Measurements from ENCODE around the gene LGR5.

LGR5 gene

GRCh38 chr12:71439362-71439612 is 311 bp upstream of the LGR5 start:
- Histone ChIP-seq H3K4me1 (ENCODE audit: control insufficient read depth, insufficient read depth, low read length) (peaks cover 7% of the 10 kb centered on the region), H3K4me3 (ENCODE audit: low read length in 2 of 2) (peak overlapping the region; percentile 44 to 57), H3K9ac (ENCODE audit: low read length in 2 of 2) (no peak overlapping the region), H3K27me3 (ENCODE audit: control insufficient read depth in 1 of 2, insufficient read depth in 2 of 2, low read length in 2 of 2) (peaks cover 19 to 24% of the 10 kb centered on the region in 2 donors), H3K9me3 (ENCODE audit: control insufficient read depth in 2 of 2, low read length in 2 of 2) (peaks cover 0 to 5% of the 10 kb centered on the region in 2 donors), H3K36me3 (ENCODE audit: control insufficient read depth in 2 of 2, insufficient read depth in 2 of 2, low read length in 2 of 2) (no peaks in the 10 kb centered on the region), H3K27ac (ENCODE audit: low read length) (no peak overlapping the region)

- Histone ChIP-seq H3K9me3 (ENCODE audit: control insufficient read depth in 2 of 2, low read length in 2 of 2) (peaks cover 0 to 5% of the 10 kb centered on the region in 2 donors), H3K27ac (ENCODE audit: low read length) (no peak overlapping the region), H3K4me1 (ENCODE audit: control insufficient read depth, insufficient read depth, low read length) (peaks cover 7% of the 10 kb centered on the region), H3K27me3 (ENCODE audit: control insufficient read depth in 1 of 2, insufficient read depth in 2 of 2, low read length in 2 of 2) (peaks cover 19 to 24% of the 10 kb centered on the region in 2 donors), H3K9ac (ENCODE audit: low read length in 2 of 2) (no peak overlapping the region), H3K4me3 (ENCODE audit: low read length in 2 of 2) (peak overlapping the region; percentile 25 to 57), H3K36me3 (ENCODE audit: control insufficient read depth in 2 of 2, insufficient read depth in 2 of 2, low read length in 2 of 2) (no peaks in the 10 kb centered on the region)
Measured at GRCh38 chr12:71440345-71440762, 756 bp downstream of the LGR5 start.

GRCh38 chr12:71440763-71441748 is 1.5 kb downstream of the LGR5 start:
- Histone ChIP-seq H3K4me3 (ENCODE audit: low read length in 2 of 2) (no peak overlapping the region), H3K9me3 (ENCODE audit: control insufficient read depth in 2 of 2, low read length in 2 of 2) (peaks cover 0 to 5% of the 10 kb centered on the region in 2 donors), H3K27me3 (ENCODE audit: control insufficient read depth in 1 of 2, insufficient read depth in 2 of 2, low read length in 2 of 2) (peaks cover 19 to 24% of the 10 kb centered on the region in 2 donors), H3K9ac (ENCODE audit: low read length in 2 of 2) (no peak overlapping the region), H3K4me1 (ENCODE audit: control insufficient read depth, insufficient read depth, low read length) (peaks cover 7% of the 10 kb centered on the region), H3K27ac (ENCODE audit: low read length) (no peak overlapping the region), H3K36me3 (ENCODE audit: control insufficient read depth in 2 of 2, insufficient read depth in 2 of 2, low read length in 2 of 2) (no peaks in the 10 kb centered on the region)

GRCh38 chr12:71441836-71442566 is 2.4 kb downstream of the LGR5 start:
- no peaks in the 10 kb centered on the region for H3K36me3 ChIP-seq (ENCODE audit: control insufficient read depth in 2 of 2, insufficient read depth in 2 of 2, low read length in 2 of 2)
- H3K27ac ChIP-seq (ENCODE audit: low read length) = no peak overlapping the region
- H3K9ac ChIP-seq (ENCODE audit: low read length in 2 of 2) = no peak overlapping the region
- peaks cover 19 to 24% of the 10 kb centered on the region in 2 donors for H3K27me3 ChIP-seq (ENCODE audit: control insufficient read depth in 1 of 2, insufficient read depth in 2 of 2, low read length in 2 of 2)
- H3K4me3 ChIP-seq (ENCODE audit: low read length in 2 of 2) = no peak overlapping the region
- H3K9me3 ChIP-seq (ENCODE audit: control insufficient read depth in 2 of 2, low read length in 2 of 2) = no peaks in the 10 kb centered on the region
- peaks cover 7% of the 10 kb centered on the region for H3K4me1 ChIP-seq (ENCODE audit: control insufficient read depth, insufficient read depth, low read length)

GRCh38 chr12:71442567-71442931 is 3.0 kb downstream of the LGR5 start:
- no peaks in the 10 kb centered on the region for H3K9me3 ChIP-seq (ENCODE audit: control insufficient read depth in 2 of 2, low read length in 2 of 2)
- H3K36me3 ChIP-seq (ENCODE audit: control insufficient read depth in 2 of 2, insufficient read depth in 2 of 2, low read length in 2 of 2) = no peaks in the 10 kb centered on the region
- no peak overlapping the region for H3K9ac ChIP-seq (ENCODE audit: low read length in 2 of 2)
- no peak overlapping the region for H3K27ac ChIP-seq (ENCODE audit: low read length)
- no peak overlapping the region for H3K4me3 ChIP-seq (ENCODE audit: low read length in 2 of 2)
- peaks cover 7% of the 10 kb centered on the region for H3K4me1 ChIP-seq (ENCODE audit: control insufficient read depth, insufficient read depth, low read length)
- H3K27me3 ChIP-seq (ENCODE audit: control insufficient read depth in 1 of 2, insufficient read depth in 2 of 2, low read length in 2 of 2) = peaks cover 19 to 22% of the 10 kb centered on the region in 2 donors

GRCh38 chr12:71445071-71445470 is 5.5 kb downstream of the LGR5 start:
- peaks cover 13 to 17% of the 10 kb centered on the region in 2 donors for H3K27me3 ChIP-seq (ENCODE audit: control insufficient read depth in 1 of 2, insufficient read depth in 2 of 2, low read length in 2 of 2)
- H3K9ac ChIP-seq (ENCODE audit: low read length in 2 of 2) = no peak overlapping the region
- no peaks in the 10 kb centered on the region for H3K9me3 ChIP-seq (ENCODE audit: control insufficient read depth in 2 of 2, low read length in 2 of 2)
- H3K27ac ChIP-seq (ENCODE audit: low read length) = no peak overlapping the region
- H3K36me3 ChIP-seq (ENCODE audit: control insufficient read depth in 2 of 2, insufficient read depth in 2 of 2, low read length in 2 of 2) = no peaks in the 10 kb centered on the region
- H3K4me1 ChIP-seq (ENCODE audit: control insufficient read depth, insufficient read depth, low read length) = peaks cover 2% of the 10 kb centered on the region
- no peak overlapping the region for H3K4me3 ChIP-seq (ENCODE audit: low read length in 2 of 2)

- H3K4me3 ChIP-seq (ENCODE audit: low read length in 2 of 2) = no peak overlapping the region
- no peaks in the 10 kb centered on the region for H3K4me1 ChIP-seq (ENCODE audit: control insufficient read depth, insufficient read depth, low read length)
- no peak overlapping the region for H3K9ac ChIP-seq (ENCODE audit: low read length in 2 of 2)
- peaks cover 2 to 4% of the 10 kb centered on the region in 2 donors for H3K27me3 ChIP-seq (ENCODE audit: control insufficient read depth in 1 of 2, insufficient read depth in 2 of 2, low read length in 2 of 2)
- H3K9me3 ChIP-seq (ENCODE audit: control insufficient read depth in 2 of 2, low read length in 2 of 2) = peaks cover 0 to 4% of the 10 kb centered on the region in 2 donors
- no peaks in the 10 kb centered on the region for H3K36me3 ChIP-seq (ENCODE audit: control insufficient read depth in 2 of 2, insufficient read depth in 2 of 2, low read length in 2 of 2)
- no peak overlapping the region for H3K27ac ChIP-seq (ENCODE audit: low read length)
Measured at GRCh38 chr12:71447691-71448132, 8.1 kb downstream of the LGR5 start.

GRCh38 chr12:71448150-71448581 is 8.6 kb downstream of the LGR5 start:
- no peak overlapping the region for H3K4me3 ChIP-seq (ENCODE audit: low read length in 2 of 2)
- H3K27me3 ChIP-seq (ENCODE audit: control insufficient read depth in 1 of 2, insufficient read depth in 2 of 2, low read length in 2 of 2) = peaks cover 2 to 4% of the 10 kb centered on the region in 2 donors
- H3K36me3 ChIP-seq (ENCODE audit: control insufficient read depth in 2 of 2, insufficient read depth in 2 of 2, low read length in 2 of 2) = no peaks in the 10 kb centered on the region
- H3K9me3 ChIP-seq (ENCODE audit: control insufficient read depth in 2 of 2, low read length in 2 of 2) = peaks cover 0 to 4% of the 10 kb centered on the region in 2 donors
- no peaks in the 10 kb centered on the region for H3K4me1 ChIP-seq (ENCODE audit: control insufficient read depth, insufficient read depth, low read length)
- no peak overlapping the region for H3K27ac ChIP-seq (ENCODE audit: low read length)
- H3K9ac ChIP-seq (ENCODE audit: low read length in 2 of 2) = no peak overlapping the region

- Histone ChIP-seq H3K27me3 (ENCODE audit: control insufficient read depth in 1 of 2, insufficient read depth in 2 of 2, low read length in 2 of 2) (peaks cover 2 to 4% of the 10 kb centered on the region in 2 donors), H3K27ac (ENCODE audit: low read length) (no peak overlapping the region), H3K4me1 (ENCODE audit: control insufficient read depth, insufficient read depth, low read length) (no peaks in the 10 kb centered on the region), H3K4me3 (ENCODE audit: low read length in 2 of 2) (no peak overlapping the region), H3K9me3 (ENCODE audit: control insufficient read depth in 2 of 2, low read length in 2 of 2) (peaks cover 0 to 4% of the 10 kb centered on the region in 2 donors), H3K36me3 (ENCODE audit: control insufficient read depth in 2 of 2, insufficient read depth in 2 of 2, low read length in 2 of 2) (no peaks in the 10 kb centered on the region), H3K9ac (ENCODE audit: low read length in 2 of 2) (no peak overlapping the region)
Measured at GRCh38 chr12:71449373-71450070, 9.9 kb downstream of the LGR5 start.

GRCh38 chr12:71452006-71452405 is 12.4 kb downstream of the LGR5 start:
- no peak overlapping the region for H3K9ac ChIP-seq (ENCODE audit: low read length in 2 of 2)
- H3K27ac ChIP-seq (ENCODE audit: low read length) = no peak overlapping the region
- H3K4me1 ChIP-seq (ENCODE audit: control insufficient read depth, insufficient read depth, low read length) = no peaks in the 10 kb centered on the region
- H3K9me3 ChIP-seq (ENCODE audit: control insufficient read depth in 2 of 2, low read length in 2 of 2) = peaks cover 0 to 4% of the 10 kb centered on the region in 2 donors
- peaks cover 2 to 4% of the 10 kb centered on the region in 2 donors for H3K27me3 ChIP-seq (ENCODE audit: control insufficient read depth in 1 of 2, insufficient read depth in 2 of 2, low read length in 2 of 2)
- H3K4me3 ChIP-seq (ENCODE audit: low read length in 2 of 2) = no peak overlapping the region
- H3K36me3 ChIP-seq (ENCODE audit: control insufficient read depth in 2 of 2, insufficient read depth in 2 of 2, low read length in 2 of 2) = no peaks in the 10 kb centered on the region

All from stomach smooth muscle (tissue), 2 donors.